Choroid plexus epithelial cell (primary cell): Measurements from ENCODE around the gene CAMKMT.

Experiments used
- DNase-seq: peaks from one replicate; pipeline ENCODE4 v3.0.0-alpha.2; 2010; ENCODE audit warnings: low read depth
- H3K4me3 ChIP-seq: 2 replicates; pipeline ENCODE4 v1.5.1; 2011; ENCODE audit warnings: low read depth, mild to moderate bottlenecking, control low read depth, low read length, moderate library complexity
- CTCF ChIP-seq: conservative IDR thresholded peaks from 2 replicates; pipeline ENCODE4 v1.5.1; 2011; ENCODE audit warnings: low read depth, mild to moderate bottlenecking, control low read depth, inconsistent platforms, low read length, moderate library complexity

The CAMKMT gene

GRCh38 chr2:44543773-44544725, 182.3 kb downstream of the CAMKMT start:
- H3K4me3 ChIP-seq: no peak overlapping the region
- DNase-seq: peak; percentile 48
- no peak for TF ChIP-seq CTCF

GRCh38 chr2:44545005-44545404, 183.3 kb downstream of the CAMKMT start:
- TF ChIP-seq CTCF: no peak
- peak; percentile 31 for DNase-seq
- H3K4me3 ChIP-seq: no peak overlapping the region

- no peak for TF ChIP-seq CTCF
- H3K4me3 ChIP-seq: no peak overlapping the region
- no peak for DNase-seq
Observed at GRCh38 chr2:44546459-44547127, 184.8 kb downstream of the CAMKMT start.

GRCh38 chr2:44547718-44548117, 186.0 kb downstream of the CAMKMT start:
- no peak for TF ChIP-seq CTCF
- no peak overlapping the region for H3K4me3 ChIP-seq
- DNase-seq: no peak

GRCh38 chr2:44548221-44549098, 186.7 kb downstream of the CAMKMT start:
- no peak overlapping the region for H3K4me3 ChIP-seq
- no peak for TF ChIP-seq CTCF
- no peak for DNase-seq

GRCh38 chr2:44549099-44549471, 187.3 kb downstream of the CAMKMT start:
- DNase-seq: peak; percentile 80
- H3K4me3 ChIP-seq: no peak overlapping the region
- TF ChIP-seq CTCF: no peak
